Pancreas (tissue), 10 donors: ENCODE measurements around the gene ECHDC3. TPM values are rescaled to one million over a fixed set of nuclear protein-coding genes. Genes with fewer than 3 reads are reported as not detected.

Experiments
- ATAC-seq, 4 donors: fragments of 200-7000 bp; cut with Tn5 transposase; one replicate each; pipeline versions ENCODE4 v1.8.0 to v1.9.1; 2020; ENCODE audit warnings: mild to moderate bottlenecking in 4 of 4, moderate library complexity in 4 of 4
- DNase-seq, 6 donors: peaks; one replicate each; pipeline ENCODE4 v3.0.0-alpha.2; 2020
- FAIRE-seq: peaks from 2 replicates; lab custom pipeline; 2012; peaks lifted over from hg19 to GRCh38; lab: Jason Lieb, UNC
- H3K27ac ChIP-seq, 4 donors: fragments of 200-600 bp; sonication (generic); 1 replicate in 3 of 4; 2 replicates in 1 of 4; pipeline versions ENCODE4 v1.5.0 to v1.8.0; 2020
- H3K27me3 ChIP-seq, 4 donors: fragments of 200-600 bp; one replicate each; pipeline ENCODE4 v1.8.0; 2021
- H3K36me3 ChIP-seq, 3 donors: fragments of 200-600 bp; sonication (generic) in 1 of 3; one replicate each; pipeline versions ENCODE4 v1.5.0 to v1.8.0; 2020 to 2021
- H3K4me1 ChIP-seq, 3 donors: fragments of 200-600 bp; one replicate each; pipeline ENCODE4 v1.8.0; 2021
- H3K4me3 ChIP-seq, 4 donors: fragments of 200-600 bp; sonication (generic) in 2 of 4; one replicate each; pipeline versions ENCODE4 v1.5.0 to v1.8.0; 2020 to 2021
- H3K9me3 ChIP-seq, 4 donors: fragments of 200-600 bp; one replicate each; pipeline ENCODE4 v1.8.0; 2021
- WGBS, 2 donors: extraction: QIAGEN DNeasy Blood & Tissue Kit; methylation state at CpG; one replicate each; pipeline ENCODE4 v1.1.7; 2013; 5-methylcytosine and 5-hydroxymethylcytosine counted together
- intact Hi-C, 3 donors: fragments of 100-400 bp; cut with DNase I; formaldehyde crosslinking; loops; one replicate each; pipeline versions ENCODE4 v1.11.1 to v1.14.2; 2022
- polyA plus RNA-seq, 2 donors: library from polyadenylated mRNA; stranded (reverse); fragments of 200-250 nt; gene quantifications; one replicate each; pipeline ENCODE4 v1.2.3, GENCODE V29; 2013
- total RNA-seq, 6 donors: library from RNA; stranded (reverse); fragmentation: NEBNext Ultra II Directional in 4 of 6; extraction: Animal tissue kit (Norgen Biotek cat#: 25700) in 4 of 6; gene quantifications; one replicate each; pipeline versions ENCODE4 v1.2.1 to v1.2.4, GENCODE V29; 2021 to 2023
- TF ChIP-seq, protein P1 (sequence below), 4 donors: fragments of 200-600 bp; sonication (generic) in 3 of 4; IDR thresholded peaks; one replicate each; pipeline versions ENCODE4 v1.5.0 to v1.8.0; 2021; ENCODE audit warnings: antibody characterized with exemption in 4 of 4
- donor health status: healthy with polysubstance abuse.
- donor health status: DM: no; HTN: no; CAD: no; lungs with moderate emphysema.
- donor health status: DM: no; HTN: no; CAD: no.
- donor health status: control.
- donor health status: control.
- donor health status: Bipolar disorder and iron deficiency.
- donor health status: DM: yes; HTN: yes; CAD: no.
- donor health status: DM: no; HTN: no; CAD: no.
- donor health status: DM: no; HTN: no; CAD: no.
- donor health status: DM: yes; HTN: yes; CAD: no.

ECHDC3 gene
- total and polyA plus RNA-seq, 8 donors: 9.7 to 19.6 (median 16.6) TPM

DNA sequence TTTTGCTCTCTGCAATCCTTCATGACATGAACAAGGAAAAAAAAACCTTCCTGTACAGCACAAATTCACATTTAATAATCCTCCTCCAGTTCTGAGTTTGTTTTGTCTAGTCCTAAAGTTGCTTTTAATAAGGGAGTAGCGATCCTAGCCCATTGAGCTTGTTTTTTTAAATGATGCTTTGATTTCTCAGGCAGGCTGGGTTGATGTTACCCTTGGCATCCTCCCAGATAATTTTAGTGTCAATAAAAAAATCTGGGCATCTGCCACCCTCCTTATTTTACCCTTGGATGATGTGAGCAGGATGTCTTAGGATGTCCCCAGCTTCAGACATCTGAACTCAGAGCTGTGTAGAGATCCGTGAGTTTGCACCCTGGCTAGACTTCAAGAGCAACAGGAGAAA is 47.1 kb downstream of the ECHDC3 start:
- Histone ChIP-seq H3K4me1 (no peaks in the 10 kb centered on the region), H3K9me3 (no peaks in the 10 kb centered on the region), H3K36me3 (no peaks in the 10 kb centered on the region), H3K27ac (no peak overlapping the region), H3K4me3 (no peak overlapping the region), H3K27me3 (no peaks in the 10 kb centered on the region)
- FAIRE-seq: no peak
- no peak for ATAC-seq
- no peak for DNase-seq
- intact Hi-C loops: loop anchor here in 1 of 3 donors (10.0 kb wide), 1 partner anchor 195 kb away; no protein-coding TSS in a partner anchor
- TF ChIP-seq, protein P1, sequence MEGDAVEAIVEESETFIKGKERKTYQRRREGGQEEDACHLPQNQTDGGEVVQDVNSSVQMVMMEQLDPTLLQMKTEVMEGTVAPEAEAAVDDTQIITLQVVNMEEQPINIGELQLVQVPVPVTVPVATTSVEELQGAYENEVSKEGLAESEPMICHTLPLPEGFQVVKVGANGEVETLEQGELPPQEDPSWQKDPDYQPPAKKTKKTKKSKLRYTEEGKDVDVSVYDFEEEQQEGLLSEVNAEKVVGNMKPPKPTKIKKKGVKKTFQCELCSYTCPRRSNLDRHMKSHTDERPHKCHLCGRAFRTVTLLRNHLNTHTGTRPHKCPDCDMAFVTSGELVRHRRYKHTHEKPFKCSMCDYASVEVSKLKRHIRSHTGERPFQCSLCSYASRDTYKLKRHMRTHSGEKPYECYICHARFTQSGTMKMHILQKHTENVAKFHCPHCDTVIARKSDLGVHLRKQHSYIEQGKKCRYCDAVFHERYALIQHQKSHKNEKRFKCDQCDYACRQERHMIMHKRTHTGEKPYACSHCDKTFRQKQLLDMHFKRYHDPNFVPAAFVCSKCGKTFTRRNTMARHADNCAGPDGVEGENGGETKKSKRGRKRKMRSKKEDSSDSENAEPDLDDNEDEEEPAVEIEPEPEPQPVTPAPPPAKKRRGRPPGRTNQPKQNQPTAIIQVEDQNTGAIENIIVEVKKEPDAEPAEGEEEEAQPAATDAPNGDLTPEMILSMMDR (IDR thresholded peaks at IDR 0.05): no peak
- 84 to 92% methylated on average over 2 of the region's 2 CpGs for WGBS, 2 donors

DNA sequence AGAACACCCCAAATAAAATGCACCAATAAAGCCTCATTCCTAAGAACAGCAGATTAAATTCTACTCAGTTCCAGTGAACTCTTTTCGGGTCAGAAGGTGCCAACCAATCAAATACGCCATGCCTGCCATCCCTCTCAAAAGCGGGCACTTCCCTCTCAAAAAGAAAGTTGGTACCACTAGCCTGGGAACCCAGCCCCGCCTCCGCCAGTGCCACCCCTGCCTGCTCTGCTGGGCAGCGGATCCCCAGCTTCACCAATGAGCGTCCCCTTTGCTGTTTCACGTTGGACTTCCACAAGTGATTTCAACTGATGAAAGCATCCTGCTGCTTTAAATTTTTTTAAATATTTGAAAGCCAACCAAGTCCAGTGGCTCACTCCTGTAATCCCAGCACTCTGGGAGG is 47.8 kb downstream of the ECHDC3 start:
- ATAC-seq: no peak

DNA sequence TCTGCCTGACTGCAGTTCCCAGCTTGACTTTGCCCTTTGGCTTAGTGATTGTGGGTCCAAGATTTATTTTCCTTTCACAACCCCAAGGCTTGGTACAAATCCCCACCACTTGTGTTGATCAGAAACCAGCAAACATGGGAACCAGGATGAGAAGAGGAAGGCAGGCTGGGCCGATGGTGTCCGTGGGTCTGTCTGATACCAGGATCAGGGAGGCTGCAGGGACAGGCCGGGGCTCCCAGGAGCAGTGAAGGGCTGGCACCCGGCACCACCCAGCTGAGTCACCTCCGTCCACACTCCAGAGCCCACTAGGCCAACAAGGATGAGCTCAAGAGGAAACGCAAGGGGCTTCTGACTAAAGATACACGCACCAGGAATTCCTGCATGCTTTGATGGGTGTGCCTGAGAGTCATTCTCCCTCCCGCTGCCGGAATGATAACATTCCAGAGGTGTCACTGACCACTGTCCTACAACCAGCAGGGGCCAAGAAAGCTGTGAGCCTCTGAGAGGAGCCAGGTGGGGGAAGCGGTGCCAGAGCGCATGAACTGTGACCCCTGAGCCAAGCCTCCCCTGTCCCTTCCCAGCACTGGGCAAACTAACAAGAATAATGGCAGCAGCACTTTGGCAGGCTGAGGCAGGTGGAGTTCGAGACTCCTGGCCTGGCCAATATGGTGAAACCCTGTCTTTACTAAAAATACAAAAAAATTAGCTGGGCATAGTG is 51.7 kb downstream of the ECHDC3 start:
- no peaks in the 10 kb centered on the region for H3K27me3 ChIP-seq
- no peak overlapping the region for H3K27ac ChIP-seq
- H3K9me3 ChIP-seq: no peaks in the 10 kb centered on the region
- TF ChIP-seq, protein P1 (IDR thresholded peaks at IDR 0.05): no peak
- no peaks in the 10 kb centered on the region for H3K4me1 ChIP-seq
- no peak overlapping the region for H3K4me3 ChIP-seq
- 78 to 92% methylated on average over 12 of the region's 12 CpGs for WGBS, 2 donors
- H3K36me3 ChIP-seq: no peaks in the 10 kb centered on the region
- ATAC-seq (no peak), DNase-seq (no peak), FAIRE-seq (no peak)
- intact Hi-C loops: loop anchor here in 1 of 3 donors (10.0 kb wide), 1 partner anchor 391 kb away; no protein-coding TSS in a partner anchor

More for the DNA sequence above, 47.8 kb downstream of the ECHDC3 start:
- FAIRE-seq: no peak
- Histone ChIP-seq H3K9me3 (no peaks in the 10 kb centered on the region), H3K36me3 (no peaks in the 10 kb centered on the region), H3K4me3 (no peak overlapping the region), H3K4me1 (no peaks in the 10 kb centered on the region), H3K27ac (no peak overlapping the region), H3K27me3 (no peaks in the 10 kb centered on the region)
- no peak for DNase-seq
- 80 to 85% methylated on average over 8 of the region's 8 CpGs for WGBS, 2 donors
- TF ChIP-seq, protein P1 (IDR thresholded peaks at IDR 0.05): no peak
- intact Hi-C loops: loop anchor here in 1 of 3 donors (10.0 kb wide), 2 partner anchors 195 to 395 kb away; no protein-coding TSS in a partner anchor

DNA sequence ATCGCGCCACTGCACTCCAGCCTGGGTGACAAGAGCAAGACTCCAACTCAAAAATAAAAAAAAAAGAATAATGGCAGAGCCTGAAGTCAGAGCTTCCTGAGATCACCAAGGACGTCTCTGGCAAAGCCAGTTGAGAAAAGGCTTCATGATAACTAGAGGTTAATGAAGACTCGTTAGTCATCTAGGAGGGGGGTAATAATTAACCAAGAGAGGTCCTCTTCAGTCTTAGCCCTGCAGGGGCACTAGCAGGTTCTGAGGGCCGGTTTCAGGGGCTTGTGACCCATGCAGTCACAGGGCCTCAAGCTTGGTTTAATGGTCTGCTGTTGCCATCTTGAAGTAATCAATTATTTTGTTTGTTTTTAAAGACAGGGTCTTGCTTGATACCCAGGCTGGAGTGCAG is 52.4 kb downstream of the ECHDC3 start:
- Histone ChIP-seq H3K9me3 (no peaks in the 10 kb centered on the region), H3K27ac (no peak overlapping the region), H3K4me1 (no peaks in the 10 kb centered on the region), H3K4me3 (no peak overlapping the region), H3K27me3 (no peaks in the 10 kb centered on the region), H3K36me3 (no peaks in the 10 kb centered on the region)
- 74 to 80% methylated on average over 5 of the region's 5 CpGs for WGBS, 2 donors
- TF ChIP-seq, protein P1 (IDR thresholded peaks at IDR 0.05): no peak
- ATAC-seq (no peak), DNase-seq (no peak), FAIRE-seq (no peak)
- intact Hi-C loops: loop anchor here in 1 of 3 donors (10.0 kb wide), 1 partner anchor 390 kb away; no protein-coding TSS in a partner anchor
